ENCODE measurements around the gene NEBL. TPM values are rescaled to one million over a fixed set of nuclear protein-coding genes. Genes with fewer than 3 reads are reported as not detected.
"Not testable (repeated sequence)": the region's sequence is repeated elsewhere in the genome, so short reads cannot be mapped to it uniquely, and the experiment has no call there.

NEBL gene
- total RNA-seq (2014; rRNA removed; shearing (Covaris generic); ENCODE audit: low replicate concordance): not detected in 2 replicates

GRCh38 chr10:20897146-20897825, at the start of gene NEBL:
Gene NEBL, minus strand, starts transcription at chr10:20897311. Its CDS starts 106 bp downstream, at chr10:20897205.
- H3K79me2 ChIP-seq (ENCODE audit: low read length): no peaks in the 10 kb centered on the region
- no peak within 1 kb of the TSS for H3K4me2 ChIP-seq (ENCODE audit: low read depth, low read length, poor library complexity, severe bottlenecking)
- no peak for DNase-seq
- H3K9ac ChIP-seq (ENCODE audit: low read length): no peak within 1 kb of the TSS
- no peak within 1 kb of the TSS for H3K27ac ChIP-seq (ENCODE audit: low read length)
- no peaks in the 10 kb centered on the region for H4K20me1 ChIP-seq (ENCODE audit: insufficient read depth, low read depth, low read length)
- no peaks in the 10 kb centered on the region for H3K27me3 ChIP-seq (ENCODE audit: low read length)
- H3K9me2 ChIP-seq (replicated peaks; ENCODE audit: insufficient read depth, low read length): no peaks in the 10 kb centered on the region
- H3K4me1 ChIP-seq (ENCODE audit: low read length): no peaks in the 10 kb centered on the region
- H3K4me3 ChIP-seq (ENCODE audit: low read length): no peak within 1 kb of the TSS
- H2AFZ ChIP-seq (ENCODE audit: low read length): no peak within 1 kb of the TSS
- no peaks in the 10 kb centered on the region for H3K9me3 ChIP-seq (ENCODE audit: low read length)
- no peaks in the 10 kb centered on the region for H3K36me3 ChIP-seq (ENCODE audit: insufficient read depth, low read length)

DNA sequence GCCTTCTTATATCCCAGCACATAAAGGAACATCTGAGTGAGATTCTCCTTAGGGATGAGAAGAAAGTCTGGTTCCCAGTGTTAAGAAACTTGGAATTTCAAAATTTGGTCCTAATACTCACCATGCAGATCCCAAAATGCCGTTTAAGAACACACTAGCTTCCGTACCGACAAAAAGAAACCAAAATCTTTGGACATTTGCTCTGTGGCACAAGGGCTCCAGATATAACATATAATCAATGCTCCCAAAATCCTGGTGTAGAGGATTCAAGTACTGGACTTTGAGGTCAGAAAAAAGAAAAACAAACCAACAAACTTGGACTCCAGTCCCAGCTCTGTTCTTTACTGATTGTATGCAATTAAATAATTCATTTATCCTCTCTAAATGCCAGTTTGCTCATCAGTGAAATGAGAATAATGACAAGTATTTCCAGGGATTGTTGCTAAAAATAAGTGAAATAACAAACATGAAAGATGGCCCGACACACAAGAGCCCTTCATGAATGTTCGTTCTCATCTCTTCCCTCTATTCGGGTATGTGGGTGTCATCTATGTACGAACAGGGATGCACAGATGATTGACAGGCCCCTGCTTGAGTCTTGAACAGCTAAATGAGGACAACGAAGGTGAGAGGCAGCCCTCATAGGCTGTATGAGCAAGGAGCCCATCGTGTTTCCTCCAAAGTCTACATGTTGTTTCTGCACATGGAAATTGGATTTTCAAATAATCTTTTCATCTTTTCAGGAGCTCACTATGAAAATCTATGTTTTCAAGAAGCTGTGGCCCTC, 48.6 kb upstream of the NEBL start:
- no peak overlapping the region for H3K4me2 ChIP-seq (ENCODE audit: low read depth, low read length, poor library complexity, severe bottlenecking)
- no peak for DNase-seq
- H3K27ac ChIP-seq (ENCODE audit: low read length): no peak overlapping the region
- H3K79me2 ChIP-seq (ENCODE audit: low read length): no peaks in the 10 kb centered on the region
- H3K4me3 ChIP-seq (ENCODE audit: low read length): no peak overlapping the region
- H3K9ac ChIP-seq (ENCODE audit: low read length): no peak overlapping the region
- no peaks in the 10 kb centered on the region for H3K36me3 ChIP-seq (ENCODE audit: insufficient read depth, low read length)
- no peak overlapping the region for H2AFZ ChIP-seq (ENCODE audit: low read length)
- H3K27me3 ChIP-seq (ENCODE audit: low read length): no peaks in the 10 kb centered on the region
- peaks cover 9% of the 10 kb centered on the region for H3K4me1 ChIP-seq (ENCODE audit: low read length)
- no peaks in the 10 kb centered on the region for H3K9me3 ChIP-seq (ENCODE audit: low read length)
- H4K20me1 ChIP-seq (ENCODE audit: insufficient read depth, low read depth, low read length): no peaks in the 10 kb centered on the region
- no peaks in the 10 kb centered on the region for H3K9me2 ChIP-seq (replicated peaks; ENCODE audit: insufficient read depth, low read length)

- H3K27ac ChIP-seq (ENCODE audit: low read length): no peak overlapping the region
- no peaks in the 10 kb centered on the region for H3K36me3 ChIP-seq (ENCODE audit: insufficient read depth, low read length)
- H3K4me3 ChIP-seq (ENCODE audit: low read length): no peak overlapping the region
- H3K27me3 ChIP-seq (ENCODE audit: low read length): no peaks in the 10 kb centered on the region
- no peak overlapping the region for H3K4me2 ChIP-seq (ENCODE audit: low read depth, low read length, poor library complexity, severe bottlenecking)
- H3K9me3 ChIP-seq (ENCODE audit: low read length): no peaks in the 10 kb centered on the region
- H4K20me1 ChIP-seq (ENCODE audit: insufficient read depth, low read depth, low read length): no peaks in the 10 kb centered on the region
- no peaks in the 10 kb centered on the region for H3K9me2 ChIP-seq (replicated peaks; ENCODE audit: insufficient read depth, low read length)
- no peaks in the 10 kb centered on the region for H3K79me2 ChIP-seq (ENCODE audit: low read length)
- no peak for DNase-seq
- peaks cover 9% of the 10 kb centered on the region for H3K4me1 ChIP-seq (ENCODE audit: low read length)
- H2AFZ ChIP-seq (ENCODE audit: low read length): no peak overlapping the region
- H3K9ac ChIP-seq (ENCODE audit: low read length): no peak overlapping the region
Measured at GRCh38 chr10:20944789-20945502, 47.8 kb upstream of the NEBL start.

GRCh38 chr10:20939414-20939813, 42.3 kb upstream of the NEBL start:
- H3K27ac ChIP-seq (ENCODE audit: low read length); H3K79me2 ChIP-seq (ENCODE audit: low read length); H3K4me3 ChIP-seq (ENCODE audit: low read length); H4K20me1 ChIP-seq (ENCODE audit: insufficient read depth, low read depth, low read length); H2AFZ ChIP-seq (ENCODE audit: low read length); H3K36me3 ChIP-seq (ENCODE audit: insufficient read depth, low read length); H3K9me2 ChIP-seq (replicated peaks; ENCODE audit: insufficient read depth, low read length); H3K9ac ChIP-seq (ENCODE audit: low read length); H3K4me2 ChIP-seq (ENCODE audit: low read depth, low read length, poor library complexity, severe bottlenecking); H3K27me3 ChIP-seq (ENCODE audit: low read length); H3K4me1 ChIP-seq (ENCODE audit: low read length); DNase-seq; H3K9me3 ChIP-seq (ENCODE audit: low read length): not testable (repeated sequence)

DNA sequence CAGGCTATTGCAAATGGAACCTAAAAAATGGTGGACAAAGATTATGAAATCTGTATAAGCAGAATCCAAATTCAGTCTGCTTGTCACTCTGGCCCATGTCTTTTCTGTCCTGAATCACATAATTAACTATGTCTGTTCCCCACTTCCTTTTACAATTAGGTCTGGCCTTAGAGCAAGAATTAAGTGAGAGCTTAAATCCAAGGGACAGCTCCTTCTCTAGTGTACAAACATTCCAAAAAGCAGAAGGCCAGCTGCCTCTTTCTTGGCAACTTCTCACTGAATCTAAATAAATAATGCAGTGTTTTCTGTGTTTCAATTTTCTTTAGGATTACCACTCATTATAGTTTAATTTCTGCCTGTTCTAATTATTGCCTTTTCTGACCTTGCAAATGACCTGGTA, 39.3 kb upstream of the NEBL start:
- Histone ChIP-seq H3K4me3 (ENCODE audit: low read length) (no peak overlapping the region), H3K4me1 (ENCODE audit: low read length) (no peaks in the 10 kb centered on the region), H3K9me3 (ENCODE audit: low read length) (no peaks in the 10 kb centered on the region), H3K9me2 (replicated peaks; ENCODE audit: insufficient read depth, low read length) (no peaks in the 10 kb centered on the region), H3K79me2 (ENCODE audit: low read length) (no peaks in the 10 kb centered on the region), H3K27ac (ENCODE audit: low read length) (no peak overlapping the region), H4K20me1 (ENCODE audit: insufficient read depth, low read depth, low read length) (no peaks in the 10 kb centered on the region), H3K9ac (ENCODE audit: low read length) (no peak overlapping the region), H3K4me2 (ENCODE audit: low read depth, low read length, poor library complexity, severe bottlenecking) (no peak overlapping the region), H3K27me3 (ENCODE audit: low read length) (no peaks in the 10 kb centered on the region), H2AFZ (ENCODE audit: low read length) (no peak overlapping the region), H3K36me3 (ENCODE audit: insufficient read depth, low read length) (no peaks in the 10 kb centered on the region)
- DNase-seq: no peak

GRCh38 chr10:20935931-20936330, 38.8 kb upstream of the NEBL start:
- H3K4me2 ChIP-seq (ENCODE audit: low read depth, low read length, poor library complexity, severe bottlenecking): no peak overlapping the region
- DNase-seq: no peak
- H3K9me2 ChIP-seq (replicated peaks; ENCODE audit: insufficient read depth, low read length): no peaks in the 10 kb centered on the region
- H3K79me2 ChIP-seq (ENCODE audit: low read length): no peaks in the 10 kb centered on the region
- H2AFZ ChIP-seq (ENCODE audit: low read length): no peak overlapping the region
- H3K36me3 ChIP-seq (ENCODE audit: insufficient read depth, low read length): no peaks in the 10 kb centered on the region
- no peaks in the 10 kb centered on the region for H4K20me1 ChIP-seq (ENCODE audit: insufficient read depth, low read depth, low read length)
- H3K4me1 ChIP-seq (ENCODE audit: low read length): no peaks in the 10 kb centered on the region
- H3K27me3 ChIP-seq (ENCODE audit: low read length): no peaks in the 10 kb centered on the region
- H3K9me3 ChIP-seq (ENCODE audit: low read length): no peaks in the 10 kb centered on the region
- no peak overlapping the region for H3K4me3 ChIP-seq (ENCODE audit: low read length)
- H3K9ac ChIP-seq (ENCODE audit: low read length): no peak overlapping the region
- no peak overlapping the region for H3K27ac ChIP-seq (ENCODE audit: low read length)

DNA sequence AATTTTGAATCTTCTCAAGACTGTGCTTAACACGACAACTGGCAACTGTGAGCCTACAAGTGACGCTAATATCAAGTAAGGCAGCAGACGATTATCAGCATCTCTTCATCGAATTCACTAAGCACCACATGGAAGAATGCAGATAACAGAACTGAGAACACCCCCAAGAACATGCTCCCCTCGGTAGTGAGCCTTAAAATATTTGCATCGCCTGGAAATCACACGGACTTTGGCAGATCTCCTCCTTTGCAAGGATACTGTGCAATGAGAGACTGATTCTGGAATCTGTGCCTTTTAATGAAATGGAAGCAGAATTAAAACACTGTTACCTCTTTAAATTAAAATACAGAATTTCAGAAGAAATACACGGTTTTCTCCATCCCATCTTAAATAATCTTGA, 38.2 kb upstream of the NEBL start:
- H3K36me3 ChIP-seq (ENCODE audit: insufficient read depth, low read length): no peaks in the 10 kb centered on the region
- no peak for DNase-seq
- H4K20me1 ChIP-seq (ENCODE audit: insufficient read depth, low read depth, low read length): no peaks in the 10 kb centered on the region
- no peak overlapping the region for H3K4me2 ChIP-seq (ENCODE audit: low read depth, low read length, poor library complexity, severe bottlenecking)
- H3K9me2 ChIP-seq (replicated peaks; ENCODE audit: insufficient read depth, low read length): no peaks in the 10 kb centered on the region
- no peak overlapping the region for H2AFZ ChIP-seq (ENCODE audit: low read length)
- H3K9me3 ChIP-seq (ENCODE audit: low read length): no peaks in the 10 kb centered on the region
- no peak overlapping the region for H3K9ac ChIP-seq (ENCODE audit: low read length)
- H3K4me1 ChIP-seq (ENCODE audit: low read length): no peaks in the 10 kb centered on the region
- H3K4me3 ChIP-seq (ENCODE audit: low read length): no peak overlapping the region
- no peak overlapping the region for H3K27ac ChIP-seq (ENCODE audit: low read length)
- H3K79me2 ChIP-seq (ENCODE audit: low read length): no peaks in the 10 kb centered on the region
- no peaks in the 10 kb centered on the region for H3K27me3 ChIP-seq (ENCODE audit: low read length)

- Histone ChIP-seq H3K36me3 (ENCODE audit: insufficient read depth, low read length) (no peaks in the 10 kb centered on the region), H3K4me1 (ENCODE audit: low read length) (no peaks in the 10 kb centered on the region), H3K9me3 (ENCODE audit: low read length) (no peaks in the 10 kb centered on the region), H3K27me3 (ENCODE audit: low read length) (no peaks in the 10 kb centered on the region), H2AFZ (ENCODE audit: low read length) (no peak overlapping the region), H3K4me2 (ENCODE audit: low read depth, low read length, poor library complexity, severe bottlenecking) (no peak overlapping the region), H3K9ac (ENCODE audit: low read length) (no peak overlapping the region), H4K20me1 (ENCODE audit: insufficient read depth, low read depth, low read length) (no peaks in the 10 kb centered on the region), H3K4me3 (ENCODE audit: low read length) (no peak overlapping the region), H3K9me2 (replicated peaks; ENCODE audit: insufficient read depth, low read length) (no peaks in the 10 kb centered on the region), H3K27ac (ENCODE audit: low read length) (no peak overlapping the region), H3K79me2 (ENCODE audit: low read length) (no peaks in the 10 kb centered on the region)
- DNase-seq: no peak
Measured at GRCh38 chr10:20933705-20934104, 36.6 kb upstream of the NEBL start.
